C4-2B (cell line): ENCODE measurements around the gene SKI.

Experiments
- ZFX ChIP-seq: fragments of 450-650 bp; IDR thresholded peaks from 2 replicates; pipeline ENCODE4 v1.6.1; 2017
- TF ChIP-seq, protein P1 (sequence below): fragments of 450-650 bp; conservative IDR thresholded peaks from 2 replicates; pipeline ENCODE4 v1.5.1; 2017; ENCODE audit warnings: mild to moderate bottlenecking

- TF ChIP-seq, protein P1, sequence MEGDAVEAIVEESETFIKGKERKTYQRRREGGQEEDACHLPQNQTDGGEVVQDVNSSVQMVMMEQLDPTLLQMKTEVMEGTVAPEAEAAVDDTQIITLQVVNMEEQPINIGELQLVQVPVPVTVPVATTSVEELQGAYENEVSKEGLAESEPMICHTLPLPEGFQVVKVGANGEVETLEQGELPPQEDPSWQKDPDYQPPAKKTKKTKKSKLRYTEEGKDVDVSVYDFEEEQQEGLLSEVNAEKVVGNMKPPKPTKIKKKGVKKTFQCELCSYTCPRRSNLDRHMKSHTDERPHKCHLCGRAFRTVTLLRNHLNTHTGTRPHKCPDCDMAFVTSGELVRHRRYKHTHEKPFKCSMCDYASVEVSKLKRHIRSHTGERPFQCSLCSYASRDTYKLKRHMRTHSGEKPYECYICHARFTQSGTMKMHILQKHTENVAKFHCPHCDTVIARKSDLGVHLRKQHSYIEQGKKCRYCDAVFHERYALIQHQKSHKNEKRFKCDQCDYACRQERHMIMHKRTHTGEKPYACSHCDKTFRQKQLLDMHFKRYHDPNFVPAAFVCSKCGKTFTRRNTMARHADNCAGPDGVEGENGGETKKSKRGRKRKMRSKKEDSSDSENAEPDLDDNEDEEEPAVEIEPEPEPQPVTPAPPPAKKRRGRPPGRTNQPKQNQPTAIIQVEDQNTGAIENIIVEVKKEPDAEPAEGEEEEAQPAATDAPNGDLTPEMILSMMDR, result no peak
- TF ChIP-seq ZFX, result no peak
These were observed 109.4 kb downstream of the SKI start for GRCh38 chr1:2337501-2337900.
